ENCODE results near the gene IL1RL2. TPM values are rescaled to one million over a fixed set of nuclear protein-coding genes. Genes with fewer than 3 reads are reported as not detected.

The IL1RL2 gene
- total RNA-seq, 4 donors from 2014 or later: 2.2 to 6.2 (median 3.7) TPM

GRCh38 chr2:102179788-102180686, 6.8 kb upstream of the IL1RL2 start:
- H3K4me3 ChIP-seq (replicated peaks in 1 of 3): no peak overlapping the region
- no peaks in the 10 kb centered on the region for H3K9me3 ChIP-seq
- no peak overlapping the region for H3K27ac ChIP-seq
- WGBS, 2 donors: 97 to 99% methylated on average over 2 of the region's 2 CpGs
- H3K36me3 ChIP-seq: peaks cover 27 to 29% of the 10 kb centered on the region in 2 donors
- TF ChIP-seq CTCF (IDR thresholded peaks at IDR 0.05) (no peak), POLR2A (IDR thresholded peaks at IDR 0.05) (no peak)
- no peak for DNase-seq
- H3K4me1 ChIP-seq: peaks cover 0 to 4% of the 10 kb centered on the region in 2 donors
- intact Hi-C loops (cut with DNase I): loop anchor here (10.0 kb wide), 1 partner anchor 65 kb away; no protein-coding TSS in a partner anchor
- H3K27me3 ChIP-seq: no peaks in the 10 kb centered on the region

GRCh38 chr2:102180687-102180999, 6.2 kb upstream of the IL1RL2 start:
- Histone ChIP-seq H3K4me3 (replicated peaks in 1 of 3) (no peak overlapping the region), H3K4me1 (peaks cover 0 to 4% of the 10 kb centered on the region in 2 donors), H3K9me3 (no peaks in the 10 kb centered on the region), H3K27ac (no peak overlapping the region), H3K36me3 (peaks cover 22 to 25% of the 10 kb centered on the region in 2 donors), H3K27me3 (no peaks in the 10 kb centered on the region)
- DNase-seq: no peak
- intact Hi-C loops (cut with DNase I): loop anchor here (10.0 kb wide), 1 partner anchor 64 kb away; no protein-coding TSS in a partner anchor
- 70 to 92% methylated on average over 1 of the region's 1 CpG for WGBS, 2 donors
- TF ChIP-seq POLR2A (IDR thresholded peaks at IDR 0.05): no peak
- no peak for TF ChIP-seq CTCF (IDR thresholded peaks at IDR 0.05)

GRCh38 chr2:102181376-102181775, 5.4 kb upstream of the IL1RL2 start:
- Histone ChIP-seq H3K9me3 (no peaks in the 10 kb centered on the region), H3K4me3 (replicated peaks in 1 of 3) (no peak overlapping the region), H3K4me1 (peaks cover 3 to 4% of the 10 kb centered on the region in 2 donors), H3K27me3 (no peaks in the 10 kb centered on the region), H3K27ac (no peak overlapping the region), H3K36me3 (peaks cover 15 to 18% of the 10 kb centered on the region in 2 donors)
- DNase-seq: no peak
- TF ChIP-seq POLR2A (IDR thresholded peaks at IDR 0.05): no peak
- TF ChIP-seq CTCF (IDR thresholded peaks at IDR 0.05): no peak
- WGBS, 2 donors: 94% methylated on average over 5 of the region's 5 CpGs
- intact Hi-C loops (cut with DNase I): loop anchor here (10.0 kb wide), 1 partner anchor 63 kb away; no protein-coding TSS in a partner anchor

GRCh38 chr2:102181919-102182635, 4.7 kb upstream of the IL1RL2 start:
- H3K4me3 ChIP-seq (replicated peaks in 1 of 3): no peak overlapping the region
- no peaks in the 10 kb centered on the region for H3K9me3 ChIP-seq
- peaks cover 8 to 11% of the 10 kb centered on the region in 2 donors for H3K36me3 ChIP-seq
- WGBS, 2 donors: 79 to 84% methylated on average over 7 of the region's 7 CpGs
- no peak for DNase-seq
- TF ChIP-seq POLR2A (IDR thresholded peaks at IDR 0.05) (no peak), CTCF (IDR thresholded peaks at IDR 0.05) (no peak)
- H3K4me1 ChIP-seq: peaks cover 4 to 7% of the 10 kb centered on the region in 2 donors
- H3K27me3 ChIP-seq: no peaks in the 10 kb centered on the region
- intact Hi-C loops (cut with DNase I): loop anchor here (10.0 kb wide), 1 partner anchor 63 kb away; no protein-coding TSS in a partner anchor
- H3K27ac ChIP-seq: no peak overlapping the region

Data from thyroid gland (tissue), 4 donors.